GM18511 (cell line): ENCODE measurements around the gene DNASE1L3.
"Not testable (repeated sequence)": the region's sequence is repeated elsewhere in the genome, so short reads cannot be mapped to it uniquely, and the experiment has no call there.

Source experiments
- ATAC-seq: cut with Tn5 transposase; IDR thresholded peaks from one replicate; pipeline ENCODE4 v1.9.1; 2021; ENCODE audit warnings: mild to moderate bottlenecking, moderate library complexity; ENCODE audit not compliant: unreplicated experiment

Gene DNASE1L3

DNA sequence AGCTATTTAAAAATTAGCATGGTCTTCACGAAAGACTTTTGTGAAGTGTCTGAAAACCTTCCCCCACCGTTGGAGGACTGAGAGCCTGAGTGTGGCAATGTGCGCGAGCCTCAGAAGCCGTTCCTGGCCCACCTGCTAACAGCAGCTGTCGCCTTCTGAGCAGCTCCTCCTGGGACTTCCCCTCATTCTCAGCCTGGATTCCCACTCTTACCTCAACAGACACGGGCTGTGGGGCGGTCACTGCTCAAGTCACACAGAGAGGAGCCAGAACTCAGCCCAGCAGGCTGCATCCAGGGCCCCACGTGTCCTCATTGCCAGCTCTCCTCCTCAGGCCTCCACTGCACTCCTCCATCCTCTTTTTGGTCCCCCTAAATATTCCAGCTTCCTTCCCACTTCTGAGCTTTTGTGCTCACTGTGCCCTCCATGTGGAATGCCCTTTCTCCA, 7.8 kb downstream of the DNASE1L3 start:
- peak; percentile 80 for ATAC-seq

- ATAC-seq: not testable (repeated sequence)
Measured at GRCh38 chr3:58201451-58201850, 9.3 kb downstream of the DNASE1L3 start.

GRCh38 chr3:58200846-58201355, 9.9 kb downstream of the DNASE1L3 start:
- no peak for ATAC-seq

DNA sequence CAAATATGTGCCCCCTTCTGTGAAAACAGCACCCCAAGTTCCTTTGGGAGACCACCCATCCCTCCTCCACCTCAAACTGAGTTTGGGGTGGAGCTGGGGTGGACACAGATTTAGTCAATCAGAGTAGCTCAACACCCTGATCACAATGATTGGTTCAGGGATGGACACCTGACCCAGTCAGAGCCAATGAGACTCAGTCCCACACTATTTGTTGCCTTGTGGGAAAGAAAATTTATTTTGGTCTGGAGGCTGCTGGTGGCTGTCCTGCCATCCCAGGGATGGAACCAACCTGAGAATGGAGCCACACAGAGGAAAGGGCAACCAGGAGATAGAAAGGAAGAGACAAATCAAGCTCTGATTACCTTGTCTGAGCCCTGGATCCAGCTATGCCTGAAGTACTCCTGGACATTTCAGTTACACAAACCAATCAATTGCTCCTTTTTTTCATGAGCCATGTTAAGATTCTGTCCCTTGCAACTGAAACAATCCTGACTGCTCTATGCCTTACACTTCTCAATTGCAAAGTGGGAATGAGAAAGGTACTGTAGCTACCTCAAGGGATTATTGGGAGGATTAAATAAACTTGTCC, 10.6 kb downstream of the DNASE1L3 start:
- ATAC-seq: no peak

DNA sequence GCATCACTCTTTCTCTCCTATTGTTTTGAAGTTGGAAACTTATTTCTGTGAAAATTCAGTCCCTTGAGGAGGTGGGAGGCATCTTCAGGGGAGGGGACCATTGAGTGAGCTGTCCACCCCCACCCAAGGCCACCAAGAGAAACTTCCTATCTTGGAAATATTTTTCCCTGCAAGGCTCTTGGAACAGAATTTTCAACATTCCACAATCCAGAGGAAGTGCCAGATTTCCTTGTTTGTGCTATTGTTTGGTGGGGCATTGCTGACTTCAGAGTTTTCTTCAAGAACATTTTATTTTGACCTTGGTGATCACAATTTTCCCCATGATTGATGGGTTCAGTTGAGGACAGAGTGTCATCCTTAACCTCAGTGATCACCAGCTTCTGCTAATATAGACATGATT, 12.0 kb downstream of the DNASE1L3 start:
- no peak for ATAC-seq

GRCh38 chr3:58198362-58198761, 12.4 kb downstream of the DNASE1L3 start:
- ATAC-seq: no peak

DNA sequence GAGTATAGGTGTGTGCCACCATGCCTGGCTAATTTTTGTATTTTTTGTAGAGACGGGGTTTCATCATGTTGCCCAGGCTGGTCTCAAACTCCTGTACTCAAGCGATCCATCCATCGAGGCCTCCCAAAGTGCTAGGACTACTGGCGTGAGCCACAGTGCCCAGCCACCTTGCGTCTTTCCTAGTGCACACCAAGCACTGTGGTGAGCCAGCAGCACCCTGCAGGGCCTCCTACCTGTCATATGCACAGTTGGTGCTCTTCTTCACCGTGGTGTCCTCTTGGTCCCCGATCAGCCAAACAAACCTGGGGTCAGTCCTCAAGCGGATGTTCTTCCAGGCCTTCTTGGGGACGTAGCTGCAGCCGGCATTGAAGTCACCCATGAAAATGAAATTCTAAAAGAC, 13.2 kb downstream of the DNASE1L3 start:
- ATAC-seq: no peak

DNA sequence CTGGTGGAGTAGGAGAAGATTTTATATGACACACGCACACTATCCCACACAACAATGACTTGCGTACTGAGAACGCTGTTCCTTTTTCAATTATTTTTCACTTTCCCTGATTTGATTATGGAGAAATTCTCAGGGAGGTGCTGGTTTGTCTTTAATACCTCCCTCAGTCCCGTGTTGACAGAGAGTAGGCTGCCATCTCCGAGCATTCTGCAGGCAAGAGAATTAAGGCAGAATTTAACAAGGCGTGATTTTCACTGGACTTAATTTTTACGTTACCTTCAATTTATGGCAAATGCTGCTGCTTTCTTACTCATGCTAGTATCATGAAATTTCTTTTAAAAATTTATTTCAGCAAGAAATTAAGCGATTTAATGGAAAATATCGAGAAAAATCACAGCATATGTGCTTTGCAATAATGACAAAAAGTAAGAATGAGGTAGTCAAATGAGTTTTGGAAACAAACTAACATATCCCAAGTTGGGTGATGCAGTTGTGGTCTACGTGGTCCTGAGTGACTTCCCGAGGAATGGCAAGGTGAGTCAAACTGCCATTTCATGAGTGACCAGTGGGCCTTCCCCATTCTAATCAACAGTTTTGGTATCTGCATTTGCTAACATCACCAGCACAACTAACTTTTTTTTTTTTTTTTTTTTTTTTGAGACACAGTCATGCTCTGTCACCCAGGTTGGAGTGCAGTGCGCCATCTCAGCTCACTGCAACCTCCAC, 16.9 kb downstream of the DNASE1L3 start:
- ATAC-seq: no peak

DNA sequence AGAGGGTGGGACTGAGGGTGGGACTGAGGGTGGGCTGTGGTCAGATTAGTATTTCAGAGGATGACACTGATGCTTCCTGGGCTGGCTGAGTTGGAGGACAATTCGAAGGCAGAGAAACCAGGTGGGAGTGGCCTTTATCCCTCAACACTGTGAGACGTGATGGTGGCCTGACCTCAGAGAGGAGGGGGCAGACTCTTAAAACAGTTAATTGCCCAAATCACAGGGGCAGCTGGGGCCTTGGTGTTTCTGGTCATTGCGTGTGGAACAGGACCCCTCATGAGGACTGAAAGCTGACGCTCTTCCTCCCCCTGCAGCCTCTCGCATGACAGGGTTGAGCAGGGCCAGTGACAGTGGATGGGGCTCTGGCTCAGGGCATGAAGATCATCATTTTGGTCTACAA, 18.7 kb downstream of the DNASE1L3 start:
- ATAC-seq: no peak

GRCh38 chr3:58191361-58191991, 19.3 kb downstream of the DNASE1L3 start:
- no peak for ATAC-seq

DNA sequence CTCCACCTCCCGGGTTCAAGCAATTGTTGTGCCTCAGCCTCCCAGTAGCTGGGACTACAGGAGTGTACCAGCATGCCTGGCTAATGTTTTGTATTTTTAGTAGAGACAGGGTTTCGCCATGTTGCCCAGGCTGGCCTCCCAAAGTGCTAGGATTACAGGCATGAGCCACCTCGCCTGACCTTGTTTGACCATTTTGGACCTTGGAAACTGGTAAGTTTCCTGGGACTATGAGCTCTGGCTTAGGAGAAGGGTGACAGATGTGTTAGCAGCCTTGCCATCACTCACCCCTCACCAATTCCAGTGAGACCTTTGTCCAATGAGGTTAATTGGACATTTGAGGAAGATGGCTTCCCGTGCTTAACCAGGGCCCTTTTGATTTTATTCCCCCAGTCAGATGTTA, 19.9 kb downstream of the DNASE1L3 start:
- ATAC-seq: no peak

GRCh38 chr3:58190291-58190690, 20.5 kb downstream of the DNASE1L3 start:
- ATAC-seq: no peak

GRCh38 chr3:58189691-58190090, 21.1 kb downstream of the DNASE1L3 start:
- ATAC-seq: no peak

- ATAC-seq: no peak
Measured at GRCh38 chr3:58188921-58189451, 21.8 kb downstream of the DNASE1L3 start.

DNA sequence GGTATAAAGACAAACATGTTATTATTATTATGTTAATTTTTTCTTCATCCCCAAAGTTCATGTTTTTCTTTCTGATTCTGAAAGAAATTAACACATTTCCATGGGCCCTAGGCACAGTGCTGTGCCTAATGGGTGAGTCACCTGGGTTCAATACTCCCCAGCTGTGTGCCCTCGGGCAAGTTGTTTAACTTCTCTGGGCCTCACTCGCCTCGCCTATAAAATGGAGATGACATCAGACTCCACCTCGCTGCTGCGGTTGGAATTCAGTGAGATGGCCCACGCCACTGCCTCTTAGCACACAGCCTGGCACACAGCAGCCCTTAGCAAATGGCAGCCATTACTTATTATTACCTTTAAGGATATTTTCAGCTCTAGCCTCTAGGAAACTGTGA, 22.6 kb downstream of the DNASE1L3 start:
- no peak for ATAC-seq

- no peak for ATAC-seq
Measured at GRCh38 chr3:58184982-58185360, 25.8 kb downstream of the DNASE1L3 start.

DNA sequence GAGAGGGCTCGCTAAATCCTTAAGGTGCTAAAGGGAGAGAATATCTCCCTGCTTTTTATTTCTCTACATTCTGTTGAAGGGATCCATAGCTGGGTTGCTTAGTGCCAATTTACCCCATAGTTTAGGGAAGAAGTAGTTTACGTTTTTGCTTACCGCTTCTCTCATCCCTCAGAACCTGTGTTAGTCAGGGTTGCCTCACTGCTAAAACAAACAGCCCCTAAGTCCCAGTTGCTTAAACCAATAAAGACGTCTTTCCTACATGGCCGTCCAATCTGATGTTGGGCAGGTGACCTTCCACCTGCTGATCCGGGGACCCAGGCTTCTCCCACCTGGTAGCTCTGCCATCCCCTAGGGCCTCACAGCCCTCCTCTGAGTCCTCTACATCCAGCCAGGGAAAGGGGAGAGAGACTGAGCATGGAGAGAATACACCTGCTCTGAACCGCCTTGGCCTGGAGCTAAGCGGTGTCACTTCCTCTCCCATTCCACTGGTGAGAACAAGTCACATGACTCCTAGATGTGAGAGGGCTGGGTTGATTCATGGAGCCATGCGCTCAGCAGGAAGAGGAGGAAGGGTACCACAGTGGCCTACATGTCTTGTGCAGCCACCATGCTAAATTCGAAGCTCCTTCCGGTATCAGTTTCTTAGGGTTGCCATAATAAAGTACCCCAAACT, 26.3 kb downstream of the DNASE1L3 start:
- ATAC-seq: no peak

DNA sequence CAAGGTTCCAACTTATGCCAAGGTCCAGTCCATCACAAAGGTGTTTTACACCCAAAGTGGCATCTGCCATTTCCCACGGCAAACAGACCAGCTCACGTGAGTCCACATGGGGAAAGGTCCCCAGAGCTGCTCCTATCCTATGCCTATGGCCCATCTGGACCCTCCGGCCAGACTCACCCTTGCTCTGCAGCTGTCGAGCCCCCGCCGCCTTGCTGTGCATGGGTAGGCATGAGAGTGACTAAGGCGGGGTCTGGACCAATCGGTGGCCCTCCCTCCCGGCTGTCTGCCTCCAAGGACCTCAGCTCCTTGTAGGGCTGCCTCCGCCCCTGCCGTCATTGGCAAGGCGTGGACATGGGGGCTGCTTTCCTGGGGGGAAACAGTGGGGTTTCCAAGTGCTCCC, 26.9 kb downstream of the DNASE1L3 start:
- ATAC-seq: no peak

GRCh38 chr3:58183221-58183620, 27.6 kb downstream of the DNASE1L3 start:
- no peak for ATAC-seq

GRCh38 chr3:58180940-58181587, 29.7 kb downstream of the DNASE1L3 start:
- ATAC-seq: no peak
